ENCODE measurements around the gene CDH23. TPM values are rescaled to one million over a fixed set of nuclear protein-coding genes. Genes with fewer than 3 reads are reported as not detected.

CDH23 gene
- total and polyA plus RNA-seq, 9 of the 15 experiments (the other 6 are each of a cell fraction or from before 2014, with no cell fraction given) = 0.18 to 1.2 (median 0.47) TPM

DNA sequence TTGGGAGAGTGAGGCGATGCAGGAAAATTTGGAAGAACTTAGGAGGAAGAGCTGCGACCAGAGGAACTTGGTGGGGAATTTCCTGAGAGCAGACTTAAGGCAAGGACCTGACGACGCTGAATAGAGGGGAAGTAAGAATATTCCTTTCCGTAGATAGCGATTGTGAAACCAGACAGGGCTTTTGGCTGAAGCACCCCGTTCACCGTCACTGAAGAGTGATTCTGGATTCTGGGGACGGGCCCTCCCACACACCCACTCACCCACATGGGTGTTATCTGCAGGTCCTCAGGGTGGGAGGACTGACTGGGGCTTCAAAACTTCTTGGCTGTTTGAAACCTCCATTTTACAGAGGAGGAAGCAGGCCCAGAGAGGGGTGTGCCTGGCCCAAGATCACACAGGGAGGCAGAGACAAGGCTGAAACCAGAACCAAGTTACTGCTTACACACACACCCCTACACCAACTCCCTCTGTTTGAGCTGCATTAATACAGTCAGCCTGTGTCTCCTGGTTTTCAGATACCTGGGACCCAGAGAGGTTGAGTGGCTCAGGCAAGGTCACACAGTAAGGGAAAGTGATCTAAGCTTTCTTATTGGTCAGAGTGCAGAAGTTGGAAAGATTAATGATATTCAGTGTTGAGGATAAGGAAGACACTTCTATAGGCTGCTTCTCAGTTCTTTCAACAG is 37.2 kb upstream of the CDH23 start (continued):
- TF ChIP-seq, protein P1, sequence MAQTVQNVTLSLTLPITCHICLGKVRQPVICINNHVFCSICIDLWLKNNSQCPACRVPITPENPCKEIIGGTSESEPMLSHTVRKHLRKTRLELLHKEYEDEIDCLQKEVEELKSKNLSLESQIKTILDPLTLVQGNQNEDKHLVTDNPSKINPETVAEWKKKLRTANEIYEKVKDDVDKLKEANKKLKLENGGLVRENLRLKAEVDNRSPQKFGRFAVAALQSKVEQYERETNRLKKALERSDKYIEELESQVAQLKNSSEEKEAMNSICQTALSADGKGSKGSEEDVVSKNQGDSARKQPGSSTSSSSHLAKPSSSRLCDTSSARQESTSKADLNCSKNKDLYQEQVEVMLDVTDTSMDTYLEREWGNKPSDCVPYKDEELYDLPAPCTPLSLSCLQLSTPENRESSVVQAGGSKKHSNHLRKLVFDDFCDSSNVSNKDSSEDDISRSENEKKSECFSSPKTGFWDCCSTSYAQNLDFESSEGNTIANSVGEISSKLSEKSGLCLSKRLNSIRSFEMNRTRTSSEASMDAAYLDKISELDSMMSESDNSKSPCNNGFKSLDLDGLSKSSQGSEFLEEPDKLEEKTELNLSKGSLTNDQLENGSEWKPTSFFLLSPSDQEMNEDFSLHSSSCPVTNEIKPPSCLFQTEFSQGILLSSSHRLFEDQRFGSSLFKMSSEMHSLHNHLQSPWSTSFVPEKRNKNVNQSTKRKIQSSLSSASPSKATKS (CRISPR knock-in tag; IDR thresholded peaks at IDR 0.05) = 0 out of 2 replicates have a peak, but pooled peaks have one; percentile 21
- TF ChIP-seq TSC22D4 (tag; IDR thresholded peaks at IDR 0.05) (no peak), DACH1 (IDR thresholded peaks at IDR 0.05; ENCODE audit: partially characterized antibody) (no peak), ARHGAP35 (IDR thresholded peaks at IDR 0.05; ENCODE audit: partially characterized antibody) (no peak), ZNF143 (CRISPR knock-in tag; IDR thresholded peaks at IDR 0.05) (no peak), ZNF384 (IDR thresholded peaks at IDR 0.05; ENCODE audit: low read depth, low read length) (no peak), ZNF445 (CRISPR knock-in tag; IDR thresholded peaks at IDR 0.05; ENCODE audit: low read depth) (no peak), ZNF175 (CRISPR knock-in tag; IDR thresholded peaks at IDR 0.05; ENCODE audit: low read depth) (no peak), PTRF (tag; IDR thresholded peaks at IDR 0.05) (no peak), RB1 (IDR thresholded peaks at IDR 0.05; ENCODE audit: low read depth) (no peak), ZBTB17 (CRISPR knock-in tag; IDR thresholded peaks at IDR 0.05) (no peak), ZNF764 (CRISPR knock-in tag; IDR thresholded peaks at IDR 0.05; ENCODE audit: low read depth) (no peak), SPI1 (IDR thresholded peaks at IDR 0.05; ENCODE audit: borderline replicate concordance, low read depth, low read length) (peak; percentile 81; the same call in 1 of the 2 replicates)
- TF ChIP-seq, protein P2, sequence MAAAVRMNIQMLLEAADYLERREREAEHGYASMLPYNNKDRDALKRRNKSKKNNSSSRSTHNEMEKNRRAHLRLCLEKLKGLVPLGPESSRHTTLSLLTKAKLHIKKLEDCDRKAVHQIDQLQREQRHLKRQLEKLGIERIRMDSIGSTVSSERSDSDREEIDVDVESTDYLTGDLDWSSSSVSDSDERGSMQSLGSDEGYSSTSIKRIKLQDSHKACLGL (CRISPR knock-in tag; IDR thresholded peaks at IDR 0.05; ENCODE audit: borderline replicate concordance, poor library complexity, severe bottlenecking) = no peak
- TF ChIP-seq, protein P3, sequence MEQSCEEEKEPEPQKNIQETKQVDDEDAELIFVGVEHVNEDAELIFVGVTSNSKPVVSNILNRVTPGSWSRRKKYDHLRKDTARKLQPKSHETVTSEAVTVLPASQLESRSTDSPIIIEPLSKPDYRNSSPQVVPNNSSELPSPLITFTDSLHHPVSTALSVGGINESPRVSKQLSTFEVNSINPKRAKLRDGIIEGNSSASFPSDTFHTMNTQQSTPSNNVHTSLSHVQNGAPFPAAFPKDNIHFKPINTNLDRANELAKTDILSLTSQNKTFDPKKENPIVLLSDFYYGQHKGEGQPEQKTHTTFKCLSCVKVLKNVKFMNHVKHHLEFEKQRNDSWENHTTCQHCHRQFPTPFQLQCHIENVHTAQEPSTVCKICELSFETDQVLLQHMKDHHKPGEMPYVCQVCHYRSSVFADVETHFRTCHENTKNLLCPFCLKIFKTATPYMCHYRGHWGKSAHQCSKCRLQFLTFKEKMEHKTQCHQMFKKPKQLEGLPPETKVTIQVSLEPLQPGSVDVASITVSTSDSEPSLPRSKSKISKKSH (CRISPR knock-in tag; IDR thresholded peaks at IDR 0.05) = no peak
- TF ChIP-seq, protein P4, sequence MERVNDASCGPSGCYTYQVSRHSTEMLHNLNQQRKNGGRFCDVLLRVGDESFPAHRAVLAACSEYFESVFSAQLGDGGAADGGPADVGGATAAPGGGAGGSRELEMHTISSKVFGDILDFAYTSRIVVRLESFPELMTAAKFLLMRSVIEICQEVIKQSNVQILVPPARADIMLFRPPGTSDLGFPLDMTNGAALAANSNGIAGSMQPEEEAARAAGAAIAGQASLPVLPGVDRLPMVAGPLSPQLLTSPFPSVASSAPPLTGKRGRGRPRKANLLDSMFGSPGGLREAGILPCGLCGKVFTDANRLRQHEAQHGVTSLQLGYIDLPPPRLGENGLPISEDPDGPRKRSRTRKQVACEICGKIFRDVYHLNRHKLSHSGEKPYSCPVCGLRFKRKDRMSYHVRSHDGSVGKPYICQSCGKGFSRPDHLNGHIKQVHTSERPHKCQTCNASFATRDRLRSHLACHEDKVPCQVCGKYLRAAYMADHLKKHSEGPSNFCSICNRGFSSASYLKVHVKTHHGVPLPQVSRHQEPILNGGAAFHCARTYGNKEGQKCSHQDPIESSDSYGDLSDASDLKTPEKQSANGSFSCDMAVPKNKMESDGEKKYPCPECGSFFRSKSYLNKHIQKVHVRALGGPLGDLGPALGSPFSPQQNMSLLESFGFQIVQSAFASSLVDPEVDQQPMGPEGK (CRISPR knock-in tag; IDR thresholded peaks at IDR 0.05; ENCODE audit: borderline replicate concordance) = no peak
- TF ChIP-seq, protein P5, sequence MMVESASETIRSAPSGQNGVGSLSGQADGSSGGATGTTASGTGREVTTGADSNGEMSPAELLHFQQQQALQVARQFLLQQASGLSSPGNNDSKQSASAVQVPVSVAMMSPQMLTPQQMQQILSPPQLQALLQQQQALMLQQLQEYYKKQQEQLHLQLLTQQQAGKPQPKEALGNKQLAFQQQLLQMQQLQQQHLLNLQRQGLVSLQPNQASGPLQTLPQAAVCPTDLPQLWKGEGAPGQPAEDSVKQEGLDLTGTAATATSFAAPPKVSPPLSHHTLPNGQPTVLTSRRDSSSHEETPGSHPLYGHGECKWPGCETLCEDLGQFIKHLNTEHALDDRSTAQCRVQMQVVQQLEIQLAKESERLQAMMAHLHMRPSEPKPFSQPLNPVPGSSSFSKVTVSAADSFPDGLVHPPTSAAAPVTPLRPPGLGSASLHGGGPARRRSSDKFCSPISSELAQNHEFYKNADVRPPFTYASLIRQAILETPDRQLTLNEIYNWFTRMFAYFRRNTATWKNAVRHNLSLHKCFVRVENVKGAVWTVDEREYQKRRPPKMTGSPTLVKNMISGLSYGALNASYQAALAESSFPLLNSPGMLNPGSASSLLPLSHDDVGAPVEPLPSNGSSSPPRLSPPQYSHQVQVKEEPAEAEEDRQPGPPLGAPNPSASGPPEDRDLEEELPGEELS (CRISPR knock-in tag; IDR thresholded peaks at IDR 0.05; ENCODE audit: borderline replicate concordance) = 0 out of 2 replicates have a peak, but pooled peaks have one; percentile 51
- TF ChIP-seq, protein P6, sequence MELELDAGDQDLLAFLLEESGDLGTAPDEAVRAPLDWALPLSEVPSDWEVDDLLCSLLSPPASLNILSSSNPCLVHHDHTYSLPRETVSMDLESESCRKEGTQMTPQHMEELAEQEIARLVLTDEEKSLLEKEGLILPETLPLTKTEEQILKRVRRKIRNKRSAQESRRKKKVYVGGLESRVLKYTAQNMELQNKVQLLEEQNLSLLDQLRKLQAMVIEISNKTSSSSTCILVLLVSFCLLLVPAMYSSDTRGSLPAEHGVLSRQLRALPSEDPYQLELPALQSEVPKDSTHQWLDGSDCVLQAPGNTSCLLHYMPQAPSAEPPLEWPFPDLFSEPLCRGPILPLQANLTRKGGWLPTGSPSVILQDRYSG (tag; conservative IDR thresholded peaks at IDR 0.05; ENCODE audit: low read depth) = no peak
